ENCODE data around the gene CYP2U1. TPM values are rescaled to one million over a fixed set of nuclear protein-coding genes. Genes with fewer than 3 reads are reported as not detected.

Gene CYP2U1
- 8.5 TPM for polyA plus RNA-seq (2013, experiment 1 of 4)
- 9.2 TPM for polyA plus RNA-seq (2013, experiment 2 of 4)
- 6.9 TPM for polyA plus RNA-seq (2013, experiment 3 of 4)
- polyA plus RNA-seq (2013, experiment 4 of 4): 7.4 TPM

- 13% methylated on average over 78 of the region's 78 CpGs for WGBS, 2 experiments
- Histone ChIP-seq H3K4me3 (ENCODE audit: insufficient read depth, low read depth, low read length) (peak within 1 kb of the TSS; percentile 79), H3K27ac (ENCODE audit: insufficient read depth, low read depth, low read length, poor library complexity, severe bottlenecking) (no peak within 1 kb of the TSS), H3K27me3 (ENCODE audit: control insufficient read depth, insufficient read depth, low read length, poor library complexity, severe bottlenecking) (peaks cover 25% of the 10 kb centered on the region), H3K9me3 (ENCODE audit: control insufficient read depth, low read length) (no peaks in the 10 kb centered on the region), H3K36me3 (ENCODE audit: control insufficient read depth, insufficient read depth, low read length) (no peaks in the 10 kb centered on the region), H3K4me1 (ENCODE audit: control insufficient read depth, insufficient read depth, low read length) (peaks cover 17% of the 10 kb centered on the region)
These were observed at the start of gene CYP2U1 for GRCh38 chr4:107930821-107931774. TSS of gene CYP2U1 (plus strand) at chr4:107931549. CDS start at chr4:107931644, 95 bp downstream.

- Histone ChIP-seq H3K27me3 (ENCODE audit: control insufficient read depth, insufficient read depth, low read length, poor library complexity, severe bottlenecking) (no peaks in the 10 kb centered on the region), H3K9me3 (ENCODE audit: control insufficient read depth, low read length) (peaks cover 2% of the 10 kb centered on the region), H3K27ac (ENCODE audit: insufficient read depth, low read depth, low read length, poor library complexity, severe bottlenecking) (no peak overlapping the region)
These were observed 45.5 kb upstream of the CYP2U1 start for GRCh38 chr4:107885865-107886264.

GRCh38 chr4:107888237-107888636 is 43.1 kb upstream of the CYP2U1 start:
- Histone ChIP-seq H3K36me3 (ENCODE audit: control insufficient read depth, insufficient read depth, low read length) (no peaks in the 10 kb centered on the region), H3K27ac (ENCODE audit: insufficient read depth, low read depth, low read length, poor library complexity, severe bottlenecking) (no peak overlapping the region), H3K9me3 (ENCODE audit: control insufficient read depth, low read length) (peaks cover 2% of the 10 kb centered on the region), H3K27me3 (ENCODE audit: control insufficient read depth, insufficient read depth, low read length, poor library complexity, severe bottlenecking) (no peaks in the 10 kb centered on the region), H3K4me1 (ENCODE audit: control insufficient read depth, insufficient read depth, low read length) (no peaks in the 10 kb centered on the region), H3K4me3 (ENCODE audit: insufficient read depth, low read depth, low read length) (no peak overlapping the region)
- WGBS, 2 experiments: 38 to 41% methylated on average over 2 of the region's 2 CpGs

More at GRCh38 chr4:107885865-107886264, 45.5 kb upstream of the CYP2U1 start:
- Histone ChIP-seq H3K4me3 (ENCODE audit: insufficient read depth, low read depth, low read length) (no peak overlapping the region), H3K36me3 (ENCODE audit: control insufficient read depth, insufficient read depth, low read length) (no peaks in the 10 kb centered on the region), H3K4me1 (ENCODE audit: control insufficient read depth, insufficient read depth, low read length) (no peaks in the 10 kb centered on the region)

GRCh38 chr4:107890779-107891178 is 40.6 kb upstream of the CYP2U1 start:
- 84 to 88% methylated on average over 2 of the region's 2 CpGs for WGBS, 2 experiments

GRCh38 chr4:107891299-107891698 is 40.0 kb upstream of the CYP2U1 start:
- Histone ChIP-seq H3K4me3 (ENCODE audit: insufficient read depth, low read depth, low read length) (no peak overlapping the region), H3K4me1 (ENCODE audit: control insufficient read depth, insufficient read depth, low read length) (no peaks in the 10 kb centered on the region), H3K36me3 (ENCODE audit: control insufficient read depth, insufficient read depth, low read length) (no peaks in the 10 kb centered on the region), H3K27me3 (ENCODE audit: control insufficient read depth, insufficient read depth, low read length, poor library complexity, severe bottlenecking) (no peaks in the 10 kb centered on the region), H3K9me3 (ENCODE audit: control insufficient read depth, low read length) (peaks cover 2% of the 10 kb centered on the region), H3K27ac (ENCODE audit: insufficient read depth, low read depth, low read length, poor library complexity, severe bottlenecking) (no peak overlapping the region)

More at GRCh38 chr4:107890779-107891178, 40.6 kb upstream of the CYP2U1 start:
- H3K9me3 ChIP-seq (ENCODE audit: control insufficient read depth, low read length): peaks cover 2% of the 10 kb centered on the region
- H3K4me1 ChIP-seq (ENCODE audit: control insufficient read depth, insufficient read depth, low read length): no peaks in the 10 kb centered on the region
- no peaks in the 10 kb centered on the region for H3K27me3 ChIP-seq (ENCODE audit: control insufficient read depth, insufficient read depth, low read length, poor library complexity, severe bottlenecking)
- H3K36me3 ChIP-seq (ENCODE audit: control insufficient read depth, insufficient read depth, low read length): no peaks in the 10 kb centered on the region
- no peak overlapping the region for H3K4me3 ChIP-seq (ENCODE audit: insufficient read depth, low read depth, low read length)
- H3K27ac ChIP-seq (ENCODE audit: insufficient read depth, low read depth, low read length, poor library complexity, severe bottlenecking): no peak overlapping the region

GRCh38 chr4:107893171-107894137 is 37.9 kb upstream of the CYP2U1 start:
- H3K4me3 ChIP-seq (ENCODE audit: insufficient read depth, low read depth, low read length): no peak overlapping the region
- H3K27ac ChIP-seq (ENCODE audit: insufficient read depth, low read depth, low read length, poor library complexity, severe bottlenecking): no peak overlapping the region
- 97% methylated on average over 4 of the region's 4 CpGs for WGBS, 2 experiments
- H3K36me3 ChIP-seq (ENCODE audit: control insufficient read depth, insufficient read depth, low read length): no peaks in the 10 kb centered on the region
- no peaks in the 10 kb centered on the region for H3K27me3 ChIP-seq (ENCODE audit: control insufficient read depth, insufficient read depth, low read length, poor library complexity, severe bottlenecking)
- no peaks in the 10 kb centered on the region for H3K4me1 ChIP-seq (ENCODE audit: control insufficient read depth, insufficient read depth, low read length)
- H3K9me3 ChIP-seq (ENCODE audit: control insufficient read depth, low read length): no peaks in the 10 kb centered on the region

GRCh38 chr4:107894138-107894603 is 37.2 kb upstream of the CYP2U1 start:
- no peaks in the 10 kb centered on the region for H3K36me3 ChIP-seq (ENCODE audit: control insufficient read depth, insufficient read depth, low read length)
- no peaks in the 10 kb centered on the region for H3K9me3 ChIP-seq (ENCODE audit: control insufficient read depth, low read length)
- no peaks in the 10 kb centered on the region for H3K27me3 ChIP-seq (ENCODE audit: control insufficient read depth, insufficient read depth, low read length, poor library complexity, severe bottlenecking)
- no peak overlapping the region for H3K4me3 ChIP-seq (ENCODE audit: insufficient read depth, low read depth, low read length)
- no peak overlapping the region for H3K27ac ChIP-seq (ENCODE audit: insufficient read depth, low read depth, low read length, poor library complexity, severe bottlenecking)
- WGBS, 2 experiments: 81 to 85% methylated on average over 6 of the region's 6 CpGs
- no peaks in the 10 kb centered on the region for H3K4me1 ChIP-seq (ENCODE audit: control insufficient read depth, insufficient read depth, low read length)

- H3K4me1 ChIP-seq (ENCODE audit: control insufficient read depth, insufficient read depth, low read length): no peaks in the 10 kb centered on the region
- H3K27me3 ChIP-seq (ENCODE audit: control insufficient read depth, insufficient read depth, low read length, poor library complexity, severe bottlenecking): no peaks in the 10 kb centered on the region
- no peak overlapping the region for H3K4me3 ChIP-seq (ENCODE audit: insufficient read depth, low read depth, low read length)
- no peak overlapping the region for H3K27ac ChIP-seq (ENCODE audit: insufficient read depth, low read depth, low read length, poor library complexity, severe bottlenecking)
- H3K9me3 ChIP-seq (ENCODE audit: control insufficient read depth, low read length): no peaks in the 10 kb centered on the region
- 89 to 97% methylated on average over 2 of the region's 2 CpGs for WGBS, 2 experiments
- H3K36me3 ChIP-seq (ENCODE audit: control insufficient read depth, insufficient read depth, low read length): no peaks in the 10 kb centered on the region
These were observed 35.1 kb upstream of the CYP2U1 start for GRCh38 chr4:107896158-107896645.

- Histone ChIP-seq H3K27ac (ENCODE audit: insufficient read depth, low read depth, low read length, poor library complexity, severe bottlenecking) (no peak overlapping the region), H3K4me3 (ENCODE audit: insufficient read depth, low read depth, low read length) (no peak overlapping the region), H3K36me3 (ENCODE audit: control insufficient read depth, insufficient read depth, low read length) (no peaks in the 10 kb centered on the region), H3K9me3 (ENCODE audit: control insufficient read depth, low read length) (no peaks in the 10 kb centered on the region), H3K4me1 (ENCODE audit: control insufficient read depth, insufficient read depth, low read length) (no peaks in the 10 kb centered on the region), H3K27me3 (ENCODE audit: control insufficient read depth, insufficient read depth, low read length, poor library complexity, severe bottlenecking) (no peaks in the 10 kb centered on the region)
- 82 to 100% methylated on average over 1 of the region's 1 CpG for WGBS, 2 experiments
These were observed 34.7 kb upstream of the CYP2U1 start for GRCh38 chr4:107896646-107897045.
